Measurements from ENCODE around the gene IRS1. TPM values are rescaled to one million over a fixed set of nuclear protein-coding genes. Genes with fewer than 3 reads are reported as not detected.

Gene IRS1
- total RNA-seq, 1 experiment from 2014 or later, result 34.4 TPM

DNA sequence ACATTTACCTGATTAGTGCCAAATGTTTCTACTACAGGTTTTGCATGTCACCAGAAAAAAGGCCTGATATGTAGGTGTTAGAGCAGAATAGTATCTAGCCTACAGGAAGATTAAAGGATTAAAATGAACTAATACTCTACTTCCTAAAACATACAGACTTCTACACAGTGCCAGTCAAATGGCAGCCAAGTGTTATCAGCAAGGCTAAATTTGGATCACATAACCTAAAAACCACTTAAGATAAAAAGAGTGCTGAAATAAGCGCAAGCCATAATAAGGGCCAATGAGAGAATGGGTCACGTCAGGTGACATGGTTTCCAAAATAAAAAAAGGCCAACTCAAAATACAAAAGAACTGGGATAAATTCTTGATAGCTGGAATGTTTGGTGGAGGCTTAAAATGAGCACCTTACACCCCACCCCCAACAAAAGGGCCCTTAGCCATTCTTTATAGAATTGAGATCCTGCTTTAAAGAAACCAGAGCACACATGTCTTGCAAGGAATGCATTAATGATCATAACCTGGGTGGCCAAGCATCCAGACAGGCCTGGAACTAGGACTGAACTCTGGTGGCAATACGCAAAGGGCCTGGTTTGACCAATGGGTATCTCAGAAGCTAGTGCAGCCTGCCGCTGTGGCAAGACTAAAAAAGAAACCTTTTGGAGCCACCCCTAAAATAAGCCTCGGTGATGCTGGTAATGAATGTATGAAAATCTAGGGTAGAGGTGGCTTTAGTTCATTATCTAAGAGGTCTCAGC, 32.4 kb downstream of the IRS1 start:
- Mint-ChIP-seq H3K27me3 (ENCODE audit: unreplicated experiment) (no peaks in the 10 kb centered on the region), H3K27ac (ENCODE audit: unreplicated experiment) (no peak overlapping the region), H3K4me1 (ENCODE audit: low read depth, unreplicated experiment) (peaks cover 15% of the 10 kb centered on the region), H3K4me3 (ENCODE audit: low read depth, unreplicated experiment) (no peak overlapping the region), H3K9me3 (ENCODE audit: low read depth, unreplicated experiment) (no peaks in the 10 kb centered on the region), H3K36me3 (ENCODE audit: insufficient read depth, unreplicated experiment) (peaks cover 6% of the 10 kb centered on the region)
- CTCF ChIA-PET, result no interaction called here
- intact Hi-C loops (cut with micrococcal nuclease; ENCODE audit: unreplicated experiment), result no loop called here
- no peak for DNase-seq
- TF ChIP-seq, protein P1, sequence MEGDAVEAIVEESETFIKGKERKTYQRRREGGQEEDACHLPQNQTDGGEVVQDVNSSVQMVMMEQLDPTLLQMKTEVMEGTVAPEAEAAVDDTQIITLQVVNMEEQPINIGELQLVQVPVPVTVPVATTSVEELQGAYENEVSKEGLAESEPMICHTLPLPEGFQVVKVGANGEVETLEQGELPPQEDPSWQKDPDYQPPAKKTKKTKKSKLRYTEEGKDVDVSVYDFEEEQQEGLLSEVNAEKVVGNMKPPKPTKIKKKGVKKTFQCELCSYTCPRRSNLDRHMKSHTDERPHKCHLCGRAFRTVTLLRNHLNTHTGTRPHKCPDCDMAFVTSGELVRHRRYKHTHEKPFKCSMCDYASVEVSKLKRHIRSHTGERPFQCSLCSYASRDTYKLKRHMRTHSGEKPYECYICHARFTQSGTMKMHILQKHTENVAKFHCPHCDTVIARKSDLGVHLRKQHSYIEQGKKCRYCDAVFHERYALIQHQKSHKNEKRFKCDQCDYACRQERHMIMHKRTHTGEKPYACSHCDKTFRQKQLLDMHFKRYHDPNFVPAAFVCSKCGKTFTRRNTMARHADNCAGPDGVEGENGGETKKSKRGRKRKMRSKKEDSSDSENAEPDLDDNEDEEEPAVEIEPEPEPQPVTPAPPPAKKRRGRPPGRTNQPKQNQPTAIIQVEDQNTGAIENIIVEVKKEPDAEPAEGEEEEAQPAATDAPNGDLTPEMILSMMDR (IDR thresholded peaks at IDR 0.05; ENCODE audit: unreplicated experiment), result no peak
- no TSS peak for BruUV-seq (replicated peaks)

DNA sequence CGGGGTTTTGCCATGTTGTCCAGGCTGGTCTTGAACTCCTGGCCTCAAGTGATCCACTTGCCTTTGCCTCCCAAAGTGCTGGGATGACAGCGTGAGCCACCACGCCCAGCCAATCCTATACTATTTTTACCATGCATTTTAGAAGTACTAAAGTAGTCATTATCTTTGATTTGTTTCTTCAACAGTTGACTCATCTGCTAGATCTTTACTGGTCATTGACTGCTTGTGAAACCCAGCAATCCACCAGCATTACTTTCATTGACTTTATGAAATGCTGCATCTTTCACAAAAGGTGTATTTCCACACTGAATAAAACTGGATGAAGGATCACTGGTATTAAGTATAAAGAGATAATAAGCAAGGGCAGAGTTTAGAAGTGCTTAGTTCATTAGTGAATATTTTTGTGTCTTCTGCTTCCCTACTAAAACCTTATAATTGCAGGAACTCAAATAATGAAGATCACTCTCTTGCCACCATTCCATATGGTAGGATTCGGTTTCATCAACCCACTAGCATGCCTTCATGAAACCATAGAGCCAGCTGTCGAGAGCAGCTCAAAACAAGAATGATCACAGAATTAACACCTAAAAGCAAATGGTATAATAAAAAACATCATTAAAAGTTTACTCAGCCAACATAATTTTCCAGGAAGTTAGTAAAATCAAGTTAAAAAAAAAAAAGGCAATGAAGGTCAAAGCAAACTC, 33.1 kb downstream of the IRS1 start:
- Mint-ChIP-seq H3K4me1 (ENCODE audit: low read depth, unreplicated experiment) (peaks cover 10% of the 10 kb centered on the region), H3K36me3 (ENCODE audit: insufficient read depth, unreplicated experiment) (peaks cover 7% of the 10 kb centered on the region), H3K27ac (ENCODE audit: unreplicated experiment) (no peak overlapping the region), H3K4me3 (ENCODE audit: low read depth, unreplicated experiment) (no peak overlapping the region), H3K27me3 (ENCODE audit: unreplicated experiment) (no peaks in the 10 kb centered on the region), H3K9me3 (ENCODE audit: low read depth, unreplicated experiment) (no peaks in the 10 kb centered on the region)
- no TSS peak for BruUV-seq (replicated peaks)
- DNase-seq, result no peak
- CTCF ChIA-PET, result no interaction called here
- TF ChIP-seq, protein P1 (IDR thresholded peaks at IDR 0.05; ENCODE audit: unreplicated experiment), result no peak
- intact Hi-C loops (cut with micrococcal nuclease; ENCODE audit: unreplicated experiment), result no loop called here

DNA sequence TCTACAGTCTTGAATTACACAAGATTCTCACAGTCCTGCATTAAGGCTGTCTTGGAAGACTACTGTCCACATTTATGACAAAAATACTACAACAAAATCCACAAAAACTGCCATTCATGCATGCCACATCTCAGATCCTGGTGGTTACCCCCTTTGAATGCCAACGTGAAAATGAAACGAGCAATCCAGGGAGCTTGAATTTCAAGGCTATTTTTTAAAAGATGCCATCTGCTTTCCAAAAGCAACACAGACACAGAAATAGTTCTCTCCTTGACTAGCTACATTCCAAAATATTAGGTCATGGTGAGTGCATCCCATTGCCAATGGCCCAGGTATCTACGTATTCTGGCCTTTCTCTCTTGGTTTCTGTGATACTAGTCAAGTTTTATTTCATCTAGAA, 36.3 kb downstream of the IRS1 start:
- intact Hi-C loops (cut with micrococcal nuclease; ENCODE audit: unreplicated experiment), result no loop called here
- peaks cover 6% of the 10 kb centered on the region for H3K36me3 Mint-ChIP-seq (ENCODE audit: insufficient read depth, unreplicated experiment)
- CTCF ChIA-PET, result no interaction called here
- TF ChIP-seq, protein P1 (IDR thresholded peaks at IDR 0.05; ENCODE audit: unreplicated experiment), result no peak
- H3K27me3 Mint-ChIP-seq (ENCODE audit: unreplicated experiment), result no peaks in the 10 kb centered on the region
- no TSS peak for BruUV-seq (replicated peaks)
- no peak for DNase-seq
- H3K9me3 Mint-ChIP-seq (ENCODE audit: low read depth, unreplicated experiment), result no peaks in the 10 kb centered on the region
- no peak overlapping the region for H3K27ac Mint-ChIP-seq (ENCODE audit: unreplicated experiment)
- H3K4me1 Mint-ChIP-seq (ENCODE audit: low read depth, unreplicated experiment), result peaks cover 13% of the 10 kb centered on the region
- no peak overlapping the region for H3K4me3 Mint-ChIP-seq (ENCODE audit: low read depth, unreplicated experiment)

DNA sequence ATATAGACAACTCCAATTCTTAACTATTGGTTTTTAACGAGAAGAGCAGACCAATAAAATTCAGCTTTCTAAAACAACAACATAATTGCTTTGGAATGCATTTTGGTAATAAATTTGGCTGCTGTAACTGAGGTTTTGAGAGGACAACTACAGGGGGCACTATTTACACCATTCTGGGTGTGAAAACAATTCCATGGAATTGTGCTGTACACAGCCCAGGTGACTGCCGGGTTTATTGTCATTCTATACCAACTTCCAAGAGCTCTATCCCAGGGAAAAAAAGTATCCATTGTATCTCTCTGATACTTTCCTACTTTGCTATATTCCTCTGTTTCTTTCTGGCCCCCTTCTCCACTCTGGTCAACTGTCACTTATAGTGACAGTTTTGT, 38.4 kb downstream of the IRS1 start:
- intact Hi-C loops (cut with micrococcal nuclease; ENCODE audit: unreplicated experiment), result no loop called here
- H3K27me3 Mint-ChIP-seq (ENCODE audit: unreplicated experiment), result no peaks in the 10 kb centered on the region
- H3K4me1 Mint-ChIP-seq (ENCODE audit: low read depth, unreplicated experiment), result peaks cover 17% of the 10 kb centered on the region
- H3K27ac Mint-ChIP-seq (ENCODE audit: unreplicated experiment), result no peak overlapping the region
- TF ChIP-seq, protein P1 (IDR thresholded peaks at IDR 0.05; ENCODE audit: unreplicated experiment), result no peak
- peaks cover 6% of the 10 kb centered on the region for H3K36me3 Mint-ChIP-seq (ENCODE audit: insufficient read depth, unreplicated experiment)
- H3K9me3 Mint-ChIP-seq (ENCODE audit: low read depth, unreplicated experiment), result no peaks in the 10 kb centered on the region
- no peak for DNase-seq
- CTCF ChIA-PET, result interaction anchor here (0.6 to 1.2 kb wide), 2 partner anchors 111 to 198 kb away, joined by 3 read pairs; no protein-coding TSS in a partner anchor
- no peak overlapping the region for H3K4me3 Mint-ChIP-seq (ENCODE audit: low read depth, unreplicated experiment)
- BruUV-seq (replicated peaks), result no TSS peak
